GM13976 (cell line): ENCODE data around the gene MRTFA.

ENCODE experiments used
- DNase-seq: peaks from one replicate; pipeline ENCODE4 v3.0.0; 2012; ENCODE audit warnings: low spot score
- in situ Hi-C: fragments of 300-500 bp; cut with MboI; formaldehyde crosslinking; loops from one replicate; pipeline ENCODE4 v1.12.0; 2022; ENCODE audit warnings: low sequenced_read_pairs, mixed read lengths, inconsistent platforms; ENCODE audit not compliant: unreplicated experiment
- TF ChIP-seq, protein P1 (sequence below): IDR thresholded peaks from 2 replicates; pipeline ENCODE4 v1.5.1; 2012; ENCODE audit warnings: borderline replicate concordance, mild to moderate bottlenecking; ENCODE audit not compliant: insufficient read depth; ENCODE audit errors: extremely low read depth, missing control alignments, control extremely low read depth

The MRTFA gene

DNA sequence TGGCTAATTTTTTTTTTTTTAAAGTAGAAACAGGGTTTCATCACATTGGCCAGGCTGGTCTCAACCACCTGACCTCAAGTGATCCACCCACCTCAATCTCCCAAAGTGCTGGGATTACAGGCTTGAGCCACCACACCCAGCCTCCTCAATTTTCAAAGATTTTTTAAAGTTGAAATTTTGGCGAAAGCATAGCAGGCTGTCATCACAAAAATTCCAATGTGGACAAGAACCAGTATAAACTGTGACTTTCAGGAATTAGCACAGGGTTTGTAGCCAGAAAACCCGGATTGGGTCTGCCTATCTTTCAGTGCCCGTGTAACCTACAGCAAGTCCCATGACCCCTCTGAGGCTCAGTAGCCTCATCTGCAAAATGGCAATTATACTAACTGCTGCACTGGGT lies 185.9 kb downstream of the MRTFA start:
- DNase-seq, result no peak
- TF ChIP-seq, protein P1, sequence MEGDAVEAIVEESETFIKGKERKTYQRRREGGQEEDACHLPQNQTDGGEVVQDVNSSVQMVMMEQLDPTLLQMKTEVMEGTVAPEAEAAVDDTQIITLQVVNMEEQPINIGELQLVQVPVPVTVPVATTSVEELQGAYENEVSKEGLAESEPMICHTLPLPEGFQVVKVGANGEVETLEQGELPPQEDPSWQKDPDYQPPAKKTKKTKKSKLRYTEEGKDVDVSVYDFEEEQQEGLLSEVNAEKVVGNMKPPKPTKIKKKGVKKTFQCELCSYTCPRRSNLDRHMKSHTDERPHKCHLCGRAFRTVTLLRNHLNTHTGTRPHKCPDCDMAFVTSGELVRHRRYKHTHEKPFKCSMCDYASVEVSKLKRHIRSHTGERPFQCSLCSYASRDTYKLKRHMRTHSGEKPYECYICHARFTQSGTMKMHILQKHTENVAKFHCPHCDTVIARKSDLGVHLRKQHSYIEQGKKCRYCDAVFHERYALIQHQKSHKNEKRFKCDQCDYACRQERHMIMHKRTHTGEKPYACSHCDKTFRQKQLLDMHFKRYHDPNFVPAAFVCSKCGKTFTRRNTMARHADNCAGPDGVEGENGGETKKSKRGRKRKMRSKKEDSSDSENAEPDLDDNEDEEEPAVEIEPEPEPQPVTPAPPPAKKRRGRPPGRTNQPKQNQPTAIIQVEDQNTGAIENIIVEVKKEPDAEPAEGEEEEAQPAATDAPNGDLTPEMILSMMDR, result no peak
- in situ Hi-C loops, result no loop called here

DNA sequence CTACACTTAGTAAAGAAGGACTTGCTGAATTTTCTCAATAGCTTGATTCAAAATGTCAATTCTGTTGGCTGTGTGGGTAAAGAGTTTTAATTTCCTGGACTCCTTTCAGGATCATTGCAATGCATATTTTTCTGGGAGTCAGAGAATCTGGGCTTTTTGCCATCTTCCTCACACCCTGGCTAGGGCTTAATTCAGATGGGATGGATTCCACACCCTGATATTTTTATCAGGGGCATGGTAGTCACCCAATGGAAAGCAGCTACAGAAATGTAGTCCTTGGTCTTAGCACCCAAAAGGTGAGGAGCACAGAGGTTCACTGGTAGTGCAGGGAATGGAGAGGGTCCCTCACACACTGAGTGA lies 186.9 kb downstream of the MRTFA start:
- TF ChIP-seq, protein P1, result no peak
- no peak for DNase-seq
- in situ Hi-C loops, result no loop called here

DNA sequence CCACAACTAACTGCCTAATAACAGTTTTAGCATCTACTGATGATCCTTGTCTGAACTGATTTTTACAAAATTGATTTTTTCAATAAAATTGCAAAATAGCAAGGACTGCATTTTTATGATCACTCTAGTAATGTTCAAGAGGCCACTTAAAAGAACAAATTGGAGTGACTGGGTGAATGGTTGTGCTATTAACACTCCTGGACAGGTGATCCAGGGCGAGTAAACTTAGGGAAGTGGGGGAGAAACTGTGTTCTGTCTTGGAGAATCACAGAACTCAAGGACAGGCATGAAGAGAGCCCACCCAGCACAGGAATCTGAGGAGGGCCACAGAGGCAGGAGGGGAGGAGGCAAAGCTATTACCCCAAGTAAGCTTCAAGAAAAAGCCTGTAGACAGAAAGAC lies 190.3 kb downstream of the MRTFA start:
- TF ChIP-seq, protein P1, result no peak
- DNase-seq, result no peak
- in situ Hi-C loops, result no loop called here

DNA sequence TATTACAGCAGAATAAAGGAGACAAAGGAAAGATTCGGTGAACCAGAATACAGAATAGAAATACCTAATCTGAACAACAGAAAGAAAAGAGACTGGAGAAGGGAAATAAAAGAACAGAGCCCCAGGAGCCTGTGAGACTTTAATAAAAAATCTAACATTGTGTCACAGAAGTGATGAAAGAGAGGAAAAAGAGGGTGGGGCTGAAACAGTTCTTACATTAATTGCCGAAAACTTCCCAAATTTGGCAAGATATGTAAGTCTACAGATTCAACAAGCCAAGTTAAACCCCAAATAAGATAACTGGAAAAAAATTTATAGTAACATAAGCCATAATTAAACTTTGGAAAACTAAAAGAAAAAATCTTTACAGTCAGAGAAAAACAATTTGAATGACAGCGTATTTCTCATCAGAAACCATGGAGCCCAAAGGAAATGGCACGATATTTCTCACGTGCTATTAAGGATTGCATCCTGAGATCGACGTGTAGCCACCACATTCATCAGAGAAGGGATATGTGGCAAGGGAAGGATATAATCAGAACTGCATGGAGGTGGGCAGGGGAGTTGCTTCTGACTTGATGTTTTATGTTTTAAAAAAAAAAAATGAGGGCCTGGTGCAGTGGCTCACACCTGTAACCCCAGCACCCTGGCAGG lies 192.2 kb downstream of the MRTFA start:
- TF ChIP-seq, protein P1, result no peak
- in situ Hi-C loops, result no loop called here
- no peak for DNase-seq

DNA sequence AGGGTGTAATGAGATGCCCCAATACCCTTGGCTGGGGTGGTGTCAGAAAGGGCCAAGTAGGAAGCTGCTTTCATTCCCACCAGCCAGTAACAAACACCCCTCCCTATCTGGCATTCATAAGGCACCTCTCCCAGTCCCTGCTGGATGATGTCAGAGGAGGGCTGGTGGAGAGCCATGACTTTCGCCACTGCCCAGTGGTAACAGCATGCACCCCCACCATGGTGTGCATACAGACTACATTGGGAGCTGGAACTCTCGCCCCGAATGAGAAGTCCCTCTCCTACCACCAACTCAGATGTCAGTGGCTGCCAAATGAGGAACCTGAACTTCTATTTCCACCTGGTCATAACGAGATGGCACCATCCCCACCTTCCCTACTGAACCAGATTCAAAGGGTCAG lies 192.8 kb downstream of the MRTFA start:
- DNase-seq, result no peak
- in situ Hi-C loops, result no loop called here

DNA sequence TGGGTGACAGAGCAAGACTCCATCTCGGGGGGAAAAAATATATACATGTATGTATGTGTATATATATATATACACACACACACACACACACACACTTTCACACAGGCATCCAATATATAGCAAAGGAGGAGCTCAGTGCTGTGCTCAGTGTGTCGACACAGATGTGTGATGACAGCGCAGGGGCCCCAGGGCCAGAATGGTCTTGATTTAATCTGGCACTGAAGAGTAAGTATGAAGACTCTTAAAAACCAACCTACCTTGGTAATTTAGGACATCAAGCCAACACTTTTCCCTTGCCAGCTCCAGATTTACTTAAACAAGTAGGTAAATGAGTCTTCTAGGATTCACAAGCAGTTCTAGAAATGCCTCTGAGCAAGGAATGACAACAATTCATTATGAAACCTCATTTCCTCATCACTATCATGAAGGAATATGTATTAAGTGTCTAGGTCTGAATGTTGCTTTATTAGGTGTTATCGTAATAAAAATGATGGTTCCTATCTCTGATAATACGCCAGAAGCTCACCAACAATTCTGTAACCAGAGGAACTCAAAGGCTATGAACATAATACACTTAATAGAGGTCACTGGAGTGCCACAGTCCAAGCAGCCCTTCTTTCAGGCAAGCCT lies 194.6 kb downstream of the MRTFA start:
- in situ Hi-C loops, result no loop called here
- TF ChIP-seq, protein P1, result no peak
- no peak for DNase-seq

More for the DNA sequence above, 192.8 kb downstream of the MRTFA start:
- TF ChIP-seq, protein P1, result no peak
